AG04450 (cell line): Measurements from ENCODE around the gene KRTAP9-6. TPM values are rescaled to one million over a fixed set of nuclear protein-coding genes. Genes with fewer than 3 reads are reported as not detected.

Experiments used
- CTCF ChIA-PET: fragments of 300-600, 350-600 bp; formaldehyde crosslinking; extraction: SDS; loops from one replicate; lab custom pipeline; 2022; ENCODE audit warnings: antibody characterized with exemption, inconsistent platforms; lab: Charles Lee
- POLR2A ChIA-PET: fragments of 350-600 bp; formaldehyde crosslinking; extraction: SDS; loops from one replicate; lab custom pipeline; 2021; ENCODE audit warnings: antibody characterized with exemption, inconsistent platforms; lab: Yijun Ruan, JAX
- DNase-seq: peaks from one replicate; pipeline ENCODE4 v3.0.0-alpha.2; 2011; ENCODE audit warnings: low read depth, low spot score
- H3K27ac ChIP-seq: one replicate; pipeline ENCODE4 v1.5.1; 2012; ENCODE audit warnings: low read depth, low read length, control low read depth
- H3K27me3 ChIP-seq: one replicate; pipeline ENCODE4 v1.6.0; 2012; ENCODE audit warnings: low read length; ENCODE audit not compliant: control insufficient read depth, insufficient read depth
- H3K4me3 ChIP-seq: 2 replicates; pipeline ENCODE4 v1.5.1; 2011; ENCODE audit warnings: mild to moderate bottlenecking, low read depth, low read length, control low read depth
- H3K9me3 ChIP-seq: 2 replicates; pipeline ENCODE4 v1.5.1; 2012; ENCODE audit warnings: low read length; ENCODE audit not compliant: control insufficient read depth, insufficient read depth
- polyA plus RNA-seq: library from polyadenylated mRNA; depleted of rRNA; stranded (reverse); fragments of >200 nt; gene quantifications from 2 replicates; pipeline ENCODE4 v1.2.3, GENCODE V29; 2011; rRNA removed
- small RNA-seq: library from RNA; depleted of rRNA; stranded (forward); fragments of <200 nt; gene quantifications from one replicate; pipeline ENCODE3, GENCODE V24; 2012; ENCODE audit warnings: low read depth; ENCODE audit not compliant: insufficient read length
- TF ChIP-seq, protein P1 (sequence below): IDR thresholded peaks from 2 replicates; pipeline ENCODE4 v1.5.1; 2011; ENCODE audit warnings: low read depth, low read length, control low read depth, inconsistent platforms

KRTAP9-6 gene
- polyA plus RNA-seq, 1 experiment, result not detected

DNA sequence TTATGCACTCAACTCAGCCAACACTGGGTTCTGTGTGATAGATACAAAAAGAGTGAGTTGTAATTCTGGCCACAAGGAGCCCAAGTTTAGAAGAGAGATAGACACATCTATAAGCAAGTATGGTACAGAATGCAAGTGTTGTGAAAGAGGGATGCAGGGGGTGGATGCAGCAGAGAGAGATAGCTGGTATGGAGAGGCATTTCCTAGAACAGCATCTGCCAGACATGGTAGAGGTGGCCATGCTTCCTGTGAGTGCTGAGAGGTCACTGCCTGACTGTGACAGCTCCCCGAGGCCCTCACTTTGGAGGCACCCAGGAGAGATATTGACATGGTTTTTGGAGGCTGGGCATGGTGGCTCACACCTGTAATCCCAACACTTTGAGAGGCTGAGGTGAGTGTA, 45.9 kb downstream of the KRTAP9-6 start:
- ChIA-PET CTCF (no interaction called here), POLR2A (no interaction called here)
- Histone ChIP-seq H3K4me3 (no peak overlapping the region), H3K9me3 (peaks cover 4% of the 10 kb centered on the region; the same call in 1 of the 2 replicates), H3K27me3 (peaks cover 2% of the 10 kb centered on the region), H3K27ac (no peak overlapping the region)
- no peak for DNase-seq
- TF ChIP-seq, protein P1, sequence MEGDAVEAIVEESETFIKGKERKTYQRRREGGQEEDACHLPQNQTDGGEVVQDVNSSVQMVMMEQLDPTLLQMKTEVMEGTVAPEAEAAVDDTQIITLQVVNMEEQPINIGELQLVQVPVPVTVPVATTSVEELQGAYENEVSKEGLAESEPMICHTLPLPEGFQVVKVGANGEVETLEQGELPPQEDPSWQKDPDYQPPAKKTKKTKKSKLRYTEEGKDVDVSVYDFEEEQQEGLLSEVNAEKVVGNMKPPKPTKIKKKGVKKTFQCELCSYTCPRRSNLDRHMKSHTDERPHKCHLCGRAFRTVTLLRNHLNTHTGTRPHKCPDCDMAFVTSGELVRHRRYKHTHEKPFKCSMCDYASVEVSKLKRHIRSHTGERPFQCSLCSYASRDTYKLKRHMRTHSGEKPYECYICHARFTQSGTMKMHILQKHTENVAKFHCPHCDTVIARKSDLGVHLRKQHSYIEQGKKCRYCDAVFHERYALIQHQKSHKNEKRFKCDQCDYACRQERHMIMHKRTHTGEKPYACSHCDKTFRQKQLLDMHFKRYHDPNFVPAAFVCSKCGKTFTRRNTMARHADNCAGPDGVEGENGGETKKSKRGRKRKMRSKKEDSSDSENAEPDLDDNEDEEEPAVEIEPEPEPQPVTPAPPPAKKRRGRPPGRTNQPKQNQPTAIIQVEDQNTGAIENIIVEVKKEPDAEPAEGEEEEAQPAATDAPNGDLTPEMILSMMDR, result no peak

DNA sequence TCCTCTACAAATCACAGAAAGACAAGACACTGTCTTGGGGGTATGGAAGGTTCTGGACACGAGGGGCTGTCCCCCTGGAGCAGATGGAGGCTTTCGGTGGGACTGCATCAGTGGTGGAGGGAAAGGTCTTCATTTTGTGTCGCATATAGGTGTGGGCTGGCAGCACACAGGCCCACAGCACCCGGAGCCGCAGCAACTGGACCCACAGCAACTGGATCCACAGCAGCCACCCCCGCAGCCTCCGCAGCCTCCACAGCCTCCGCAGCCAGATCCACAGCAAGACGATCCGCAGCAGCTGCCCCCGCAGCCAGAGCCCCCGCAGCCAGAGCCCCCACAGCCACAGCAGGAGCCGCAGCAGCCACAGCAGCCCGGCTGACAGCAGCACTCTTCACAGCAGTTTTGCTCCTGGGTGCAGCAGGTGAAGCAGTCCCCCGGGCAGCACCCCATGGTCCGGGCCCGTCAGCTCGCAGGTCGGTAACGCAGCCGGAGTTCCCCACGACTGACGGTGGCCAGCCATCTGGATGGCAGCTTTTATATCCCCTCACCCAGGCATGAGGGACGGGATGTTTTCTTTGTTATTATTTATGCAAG, 50.1 kb downstream of the KRTAP9-6 start, which contains the start of gene KRTAP17-1:
TSS of gene KRTAP17-1 (minus strand) at position 507 of the 591 bp plus-strand sequence. CDS start at position 447, 60 bp downstream.
- Histone ChIP-seq H3K27me3 (no peaks in the 10 kb centered on the region), H3K9me3 (peaks cover 4% of the 10 kb centered on the region; the same call in 1 of the 2 replicates), H3K4me3 (no peak within 1 kb of the TSS), H3K27ac (no peak within 1 kb of the TSS)
- DNase-seq, result no peak
- TF ChIP-seq, protein P1, result no peak
- ChIA-PET CTCF (no interaction called here), POLR2A (no interaction called here)

Small RNA genes lying within 50 kb of the gene (small RNA-seq; reads per million reads assigned to genes)
- gene KRTAP9-10P, result not detected

Other genes with a start within 250 kb of the KRTAP9-6 start
- 16.9 and 20.2 TPM in 2 replicates for gene KRTAP1-5, start 238.2 kb upstream of the KRTAP9-6 start, polyA plus RNA-seq
- gene KRTAP1-4, start 235.2 kb upstream of the KRTAP9-6 start, polyA plus RNA-seq, result not detected in 2 replicates
- not detected in 2 replicates for gene KRTAP1-3, start 230.5 kb upstream of the KRTAP9-6 start, polyA plus RNA-seq
- gene KRTAP1-1, start 223.9 kb upstream of the KRTAP9-6 start, polyA plus RNA-seq, result 0.19 and 0.27 TPM in 2 replicates
- not detected in 2 replicates for gene KRTAP2-1, start 218.1 kb upstream of the KRTAP9-6 start, polyA plus RNA-seq
- gene KRTAP2-2, start 210.1 kb upstream of the KRTAP9-6 start, polyA plus RNA-seq, result not detected in 2 replicates
- 1.3 and 2.5 TPM in 2 replicates for gene KRTAP2-3, start 205.3 kb upstream of the KRTAP9-6 start, polyA plus RNA-seq
- not detected in 2 replicates for gene KRTAP2-4, start 199.5 kb upstream of the KRTAP9-6 start, polyA plus RNA-seq
- gene KRTAP4-7, start 181.2 kb upstream of the KRTAP9-6 start, polyA plus RNA-seq, result not detected in 2 replicates
- not detected in 2 replicates for gene KRTAP4-8, start 167.2 kb upstream of the KRTAP9-6 start, polyA plus RNA-seq
- not detected in 2 replicates for gene KRTAP4-16, start 163.2 kb upstream of the KRTAP9-6 start, polyA plus RNA-seq
- gene KRTAP4-9, start 160.0 kb upstream of the KRTAP9-6 start, polyA plus RNA-seq, result not detected in 2 replicates
- gene KRTAP4-11, start 147.0 kb upstream of the KRTAP9-6 start, polyA plus RNA-seq, result not detected in 2 replicates
- gene KRTAP4-12, start 141.2 kb upstream of the KRTAP9-6 start, polyA plus RNA-seq, result not detected in 2 replicates
- not detected in 2 replicates for gene KRTAP4-6, start 124.8 kb upstream of the KRTAP9-6 start, polyA plus RNA-seq
- gene KRTAP4-5, start 115.6 kb upstream of the KRTAP9-6 start, polyA plus RNA-seq, result not detected in 2 replicates
- gene KRTAP4-4, start 104.6 kb upstream of the KRTAP9-6 start, polyA plus RNA-seq, result not detected in 2 replicates
- gene KRTAP4-3, start 97.2 kb upstream of the KRTAP9-6 start, polyA plus RNA-seq, result not detected in 2 replicates
- not detected in 2 replicates for gene KRTAP4-2, start 87.2 kb upstream of the KRTAP9-6 start, polyA plus RNA-seq
- not detected in 2 replicates for gene KRTAP4-1, start 80.5 kb upstream of the KRTAP9-6 start, polyA plus RNA-seq
- not detected in 2 replicates for gene KRTAP9-1, start 75.5 kb upstream of the KRTAP9-6 start, polyA plus RNA-seq
- gene KRTAP9-2, start 38.7 kb upstream of the KRTAP9-6 start, polyA plus RNA-seq, result not detected in 2 replicates
- not detected in 2 replicates for gene KRTAP9-3, start 32.9 kb upstream of the KRTAP9-6 start, polyA plus RNA-seq
- gene KRTAP9-8, start 27.4 kb upstream of the KRTAP9-6 start, polyA plus RNA-seq, result not detected in 2 replicates
- not detected in 2 replicates for gene KRTAP9-4, start 15.7 kb upstream of the KRTAP9-6 start, polyA plus RNA-seq
- not detected in 2 replicates for gene KRTAP9-9, start 10.0 kb upstream of the KRTAP9-6 start, polyA plus RNA-seq
- gene KRTAP9-7, start 10.3 kb downstream of the KRTAP9-6 start, polyA plus RNA-seq, result not detected in 2 replicates
- not detected in 2 replicates for gene KRTAP29-1, start 37.5 kb downstream of the KRTAP9-6 start, polyA plus RNA-seq
- not detected in 2 replicates for gene KRTAP16-1, start 43.9 kb downstream of the KRTAP9-6 start, polyA plus RNA-seq
- gene KRTAP17-1, start 50.3 kb downstream of the KRTAP9-6 start, polyA plus RNA-seq, result not detected in 2 replicates
- gene KRT33A, start 85.5 kb downstream of the KRTAP9-6 start, polyA plus RNA-seq, result not detected in 2 replicates
- gene KRT33B, start 104.4 kb downstream of the KRTAP9-6 start, polyA plus RNA-seq, result 0.07 TPM in 1 of 2 replicates, not detected in the other
- gene KRT34, start 116.9 kb downstream of the KRTAP9-6 start, polyA plus RNA-seq, result 0.27 and 0.29 TPM in 2 replicates
- gene KRT31, start 132.2 kb downstream of the KRTAP9-6 start, polyA plus RNA-seq, result not detected in 2 replicates
- gene KRT37, start 159.2 kb downstream of the KRTAP9-6 start, polyA plus RNA-seq, result not detected in 2 replicates
- gene KRT38, start 175.6 kb downstream of the KRTAP9-6 start, polyA plus RNA-seq, result 0.11 and 0.17 TPM in 2 replicates
- 0.09 and 0.14 TPM in 2 replicates for gene KRT32, start 202.0 kb downstream of the KRTAP9-6 start, polyA plus RNA-seq
- not detected in 2 replicates for gene KRT35, start 215.8 kb downstream of the KRTAP9-6 start, polyA plus RNA-seq
- not detected in 2 replicates for gene KRT36, start 224.5 kb downstream of the KRTAP9-6 start, polyA plus RNA-seq
- gene KRT13, start 240.2 kb downstream of the KRTAP9-6 start, polyA plus RNA-seq, result 0.05 TPM in 1 of 2 replicates, not detected in the other